Measurements from ENCODE around the gene WASHC1. TPM values are rescaled to one million over a fixed set of nuclear protein-coding genes. Genes with fewer than 3 reads are reported as not detected.
"Not testable (repeated sequence)": the region's sequence is repeated elsewhere in the genome, so short reads cannot be mapped to it uniquely, and the experiment has no call there.

Gene WASHC1
- total RNA-seq (2013): 17.0 TPM
- polyA plus RNA-seq: 10 to 100 TPM in 1 of 3 donors, 1 to 10 TPM in 1, under 1 TPM in 1; 0.85 to 24.0 (median 1.4) TPM
- polyA minus RNA-seq: 7.2 and 16.6 TPM in 2 replicates
- total RNA-seq: 2.5 to 9.1 (median 3.9) reads per million in 11 experiments

- H3K4me2 ChIP-seq (replicated peaks; ENCODE audit: extremely low read depth, low read length, poor library complexity, severe bottlenecking); H3K27me3 Mint-ChIP-seq (ENCODE audit: low read depth in 3 of 3); H2AFZ ChIP-seq (ENCODE audit: insufficient read depth, low read depth, low read length, poor library complexity, severe bottlenecking); H3K4me1 Mint-ChIP-seq; H3K27ac Mint-ChIP-seq; H3K9ac ChIP-seq (ENCODE audit: insufficient read depth, low read length, poor library complexity, severe bottlenecking); H3K9me3 ChIP-seq (replicated peaks in 1 of 2; ENCODE audit: control insufficient read depth in 1 of 2, insufficient read depth in 1 of 2, low read length in 2 of 2); H3K79me2 ChIP-seq (ENCODE audit: insufficient read depth, low read length); H3K27me3 ChIP-seq (ENCODE audit: control insufficient read depth in 2 of 2, insufficient read depth in 2 of 2, low read length in 2 of 2); H3K4me3 Mint-ChIP-seq; H3K36me3 Mint-ChIP-seq; H3K9me3 Mint-ChIP-seq; DNase-seq; H3K27ac ChIP-seq (ENCODE audit: low read depth in 1 of 2, low read length in 2 of 2); H3K36me3 ChIP-seq (replicated peaks in 1 of 2; ENCODE audit: control insufficient read depth in 1 of 2, insufficient read depth in 2 of 2, low read length in 2 of 2); H4K20me1 ChIP-seq (ENCODE audit: insufficient read depth, low read length); intact Hi-C loops (cut with micrococcal nuclease); H3K4me1 ChIP-seq (ENCODE audit: control insufficient read depth in 1 of 2, insufficient read depth in 2 of 2, low read length in 2 of 2): not testable (repeated sequence)
- no CpG with 5 or more reads among the region's 20 CpGs for WGBS (ENCODE audit: insufficient coverage)
- H3K4me3 ChIP-seq (replicated peaks in 1 of 3; ENCODE audit: low read depth in 2 of 3, low read length in 3 of 3): peak within 1 kb of the TSS in 2 of 3 experiments; percentile 18 to 51
Observed at GRCh38 chr9:29356-29755, at the start of gene WASHC1. TSS of gene WASHC1 (minus strand) at chr9:29456. CDS start at chr9:24999, 4,457 bp downstream.

- H2AFZ ChIP-seq (ENCODE audit: insufficient read depth, low read depth, low read length, poor library complexity, severe bottlenecking); H3K36me3 ChIP-seq (replicated peaks in 1 of 2; ENCODE audit: control insufficient read depth in 1 of 2, insufficient read depth in 2 of 2, low read length in 2 of 2); H3K4me2 ChIP-seq (replicated peaks; ENCODE audit: extremely low read depth, low read length, poor library complexity, severe bottlenecking); H3K4me1 Mint-ChIP-seq; intact Hi-C loops (cut with micrococcal nuclease); H3K27ac Mint-ChIP-seq; H3K27ac ChIP-seq (ENCODE audit: low read depth in 1 of 2, low read length in 2 of 2); H3K79me2 ChIP-seq (ENCODE audit: insufficient read depth, low read length); H3K4me1 ChIP-seq (ENCODE audit: control insufficient read depth in 1 of 2, insufficient read depth in 2 of 2, low read length in 2 of 2); H3K9ac ChIP-seq (ENCODE audit: insufficient read depth, low read length, poor library complexity, severe bottlenecking); H3K4me3 ChIP-seq (replicated peaks in 1 of 3; ENCODE audit: low read depth in 2 of 3, low read length in 3 of 3); H3K9me3 ChIP-seq (replicated peaks in 1 of 2; ENCODE audit: control insufficient read depth in 1 of 2, insufficient read depth in 1 of 2, low read length in 2 of 2); H3K9me3 Mint-ChIP-seq; H3K36me3 Mint-ChIP-seq; H4K20me1 ChIP-seq (ENCODE audit: insufficient read depth, low read length); H3K4me3 Mint-ChIP-seq; DNase-seq: not testable (repeated sequence)
- H3K27me3 ChIP-seq (ENCODE audit: control insufficient read depth in 2 of 2, insufficient read depth in 2 of 2, low read length in 2 of 2): peaks cover 2 to 15% of the 10 kb centered on the region in 2 donors
- no CpG with 5 or more reads among the region's 3 CpGs for WGBS (ENCODE audit: insufficient coverage)
- peaks cover 11 to 19% (median 19%) of the 10 kb centered on the region in 3 donors for H3K27me3 Mint-ChIP-seq (ENCODE audit: low read depth in 3 of 3)
Observed at GRCh38 chr9:78333-78732, 49.1 kb upstream of the WASHC1 start.

- H3K4me3 Mint-ChIP-seq; H3K4me1 ChIP-seq (ENCODE audit: control insufficient read depth in 1 of 2, insufficient read depth in 2 of 2, low read length in 2 of 2); DNase-seq; H4K20me1 ChIP-seq (ENCODE audit: insufficient read depth, low read length); H3K4me3 ChIP-seq (replicated peaks in 1 of 3; ENCODE audit: low read depth in 2 of 3, low read length in 3 of 3); H2AFZ ChIP-seq (ENCODE audit: insufficient read depth, low read depth, low read length, poor library complexity, severe bottlenecking); H3K27ac Mint-ChIP-seq; H3K36me3 ChIP-seq (replicated peaks in 1 of 2; ENCODE audit: control insufficient read depth in 1 of 2, insufficient read depth in 2 of 2, low read length in 2 of 2); H3K4me2 ChIP-seq (replicated peaks; ENCODE audit: extremely low read depth, low read length, poor library complexity, severe bottlenecking); H3K36me3 Mint-ChIP-seq; H3K9me3 ChIP-seq (replicated peaks in 1 of 2; ENCODE audit: control insufficient read depth in 1 of 2, insufficient read depth in 1 of 2, low read length in 2 of 2); H3K9me3 Mint-ChIP-seq; H3K27ac ChIP-seq (ENCODE audit: low read depth in 1 of 2, low read length in 2 of 2); H3K9ac ChIP-seq (ENCODE audit: insufficient read depth, low read length, poor library complexity, severe bottlenecking); H3K79me2 ChIP-seq (ENCODE audit: insufficient read depth, low read length); intact Hi-C loops (cut with micrococcal nuclease): not testable (repeated sequence)
- whole genome bisulfite sequencing (ENCODE audit: insufficient coverage): no CpG with 5 or more reads among the region's 3 CpGs
- Mint-ChIP-seq H3K4me1 (peaks cover 12% of the 10 kb centered on the region), H3K27me3 (ENCODE audit: low read depth in 3 of 3) (peaks cover 16 to 29% (median 29%) of the 10 kb centered on the region in 3 donors)
- peaks cover 2 to 20% of the 10 kb centered on the region in 2 donors for H3K27me3 ChIP-seq (ENCODE audit: control insufficient read depth in 2 of 2, insufficient read depth in 2 of 2, low read length in 2 of 2)
Observed at GRCh38 chr9:76389-76788, 47.1 kb upstream of the WASHC1 start.

GRCh38 chr9:73900-74525 is 44.8 kb upstream of the WASHC1 start:
- H3K79me2 ChIP-seq (ENCODE audit: insufficient read depth, low read length); H4K20me1 ChIP-seq (ENCODE audit: insufficient read depth, low read length); H3K9me3 ChIP-seq (replicated peaks in 1 of 2; ENCODE audit: control insufficient read depth in 1 of 2, insufficient read depth in 1 of 2, low read length in 2 of 2); H3K27ac ChIP-seq (ENCODE audit: low read depth in 1 of 2, low read length in 2 of 2); intact Hi-C loops (cut with micrococcal nuclease); H2AFZ ChIP-seq (ENCODE audit: insufficient read depth, low read depth, low read length, poor library complexity, severe bottlenecking); H3K36me3 ChIP-seq (replicated peaks in 1 of 2; ENCODE audit: control insufficient read depth in 1 of 2, insufficient read depth in 2 of 2, low read length in 2 of 2); H3K9ac ChIP-seq (ENCODE audit: insufficient read depth, low read length, poor library complexity, severe bottlenecking); H3K4me1 ChIP-seq (ENCODE audit: control insufficient read depth in 1 of 2, insufficient read depth in 2 of 2, low read length in 2 of 2); H3K36me3 Mint-ChIP-seq; DNase-seq; H3K9me3 Mint-ChIP-seq: not testable (repeated sequence)
- Mint-ChIP-seq H3K4me3 (peak overlapping the region; percentile 76 to 89), H3K27me3 (ENCODE audit: low read depth in 3 of 3) (peaks cover 16 to 29% (median 29%) of the 10 kb centered on the region in 3 donors), H3K4me1 (peaks cover 12% of the 10 kb centered on the region), H3K27ac (peak overlapping the region in 1 of 7 donors; percentile 18)
- Histone ChIP-seq H3K4me3 (replicated peaks in 1 of 3; ENCODE audit: low read depth in 2 of 3, low read length in 3 of 3) (peak overlapping the region in 2 of 3 experiments; percentile 14 to 65), H3K27me3 (ENCODE audit: control insufficient read depth in 2 of 2, insufficient read depth in 2 of 2, low read length in 2 of 2) (peaks cover 2 to 17% of the 10 kb centered on the region in 2 donors), H3K4me2 (replicated peaks; ENCODE audit: extremely low read depth, low read length, poor library complexity, severe bottlenecking) (peak overlapping the region; percentile 54)
- WGBS (ENCODE audit: insufficient coverage): no CpG with 5 or more reads among the region's 18 CpGs

Data from CD14-positive monocyte (primary cell).